Left hindlimb (tissue), 1 donor: ENCODE measurements around the gene ANO4.
A peak's percentile ranks its signal among the peaks of the same experiment; 100 is the strongest.

Experiments used
- DNase-seq: peaks from one replicate; pipeline ENCODE4 v3.0.0-alpha.2; 2018

Gene ANO4

DNA sequence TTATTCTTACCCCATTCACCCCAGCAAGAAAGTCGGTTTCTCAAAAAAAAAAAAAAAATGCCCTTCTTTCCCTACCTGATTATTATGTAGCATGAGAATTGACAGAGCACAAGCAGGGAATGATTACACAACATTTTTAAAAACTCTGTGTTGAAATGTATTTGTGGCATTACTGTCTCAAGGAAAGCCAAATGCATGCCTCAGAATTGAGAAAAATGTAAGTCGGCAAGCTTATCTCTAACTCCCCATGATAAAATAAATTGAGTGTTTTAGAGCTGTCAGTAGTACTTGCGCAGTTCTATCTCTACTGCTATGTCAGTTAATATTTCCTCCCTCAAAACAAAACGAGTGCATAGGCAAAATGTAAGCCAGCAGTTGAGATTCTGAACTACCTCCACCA, 25.7 kb downstream of the ANO4 start:
- no peak for DNase-seq

DNA sequence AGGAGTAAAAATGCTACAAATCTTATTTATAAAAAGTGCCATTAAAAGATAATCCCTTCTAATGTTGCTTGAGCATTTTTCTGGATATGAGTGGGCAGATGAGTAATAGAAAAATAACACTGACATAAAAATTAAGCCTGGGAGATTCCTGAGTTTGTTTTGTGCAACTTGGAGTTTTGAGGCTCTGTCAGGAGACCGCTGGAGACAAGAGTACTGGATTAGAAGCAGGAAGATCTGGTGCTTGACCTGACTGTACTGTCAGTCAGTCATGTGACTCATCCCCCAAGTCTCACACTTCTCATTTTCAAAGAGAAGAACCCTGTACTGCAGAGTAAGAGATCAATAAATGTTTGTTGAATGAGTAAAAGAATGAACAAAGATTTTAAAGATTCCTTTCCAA, 29.4 kb downstream of the ANO4 start:
- no peak for DNase-seq

DNA sequence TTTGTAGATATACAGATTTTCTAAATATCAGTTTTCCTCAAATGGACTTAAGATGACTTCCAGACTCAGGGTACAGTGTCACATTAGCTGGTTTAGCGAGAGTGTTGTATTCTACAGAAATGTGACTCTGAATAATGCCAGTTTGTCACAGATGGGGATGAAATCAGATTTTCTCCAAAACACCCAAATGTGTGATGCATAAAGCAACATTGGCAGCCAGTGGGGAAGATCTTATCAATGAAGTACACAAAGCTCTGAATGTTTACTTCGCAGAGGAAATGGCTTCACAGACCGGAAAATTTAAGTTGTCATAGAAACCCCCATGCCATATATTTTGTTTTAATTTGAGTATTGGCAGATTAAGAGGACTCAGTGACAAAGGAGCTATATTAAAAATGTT, 29.9 kb downstream of the ANO4 start:
- DNase-seq = no peak

DNA sequence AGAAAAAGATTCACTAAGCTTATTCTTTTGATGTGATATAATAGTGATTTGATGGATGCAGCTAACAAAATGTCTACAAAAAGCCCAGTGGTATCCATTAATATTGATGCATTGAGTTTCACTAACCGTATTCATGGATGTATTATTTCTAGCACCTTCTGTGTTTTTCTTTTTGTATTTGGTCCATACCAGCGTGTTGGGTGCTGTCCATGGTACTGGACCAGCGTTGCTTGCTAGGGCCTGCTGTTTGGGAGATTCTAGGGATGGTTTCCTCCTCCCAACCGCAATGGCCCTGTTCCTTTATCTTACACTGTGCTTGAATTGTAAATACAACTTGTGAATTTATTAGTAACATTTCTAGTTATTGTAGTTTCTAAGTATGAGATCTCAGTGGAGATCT, 31.7 kb downstream of the ANO4 start:
- DNase-seq = peak; percentile 53

DNA sequence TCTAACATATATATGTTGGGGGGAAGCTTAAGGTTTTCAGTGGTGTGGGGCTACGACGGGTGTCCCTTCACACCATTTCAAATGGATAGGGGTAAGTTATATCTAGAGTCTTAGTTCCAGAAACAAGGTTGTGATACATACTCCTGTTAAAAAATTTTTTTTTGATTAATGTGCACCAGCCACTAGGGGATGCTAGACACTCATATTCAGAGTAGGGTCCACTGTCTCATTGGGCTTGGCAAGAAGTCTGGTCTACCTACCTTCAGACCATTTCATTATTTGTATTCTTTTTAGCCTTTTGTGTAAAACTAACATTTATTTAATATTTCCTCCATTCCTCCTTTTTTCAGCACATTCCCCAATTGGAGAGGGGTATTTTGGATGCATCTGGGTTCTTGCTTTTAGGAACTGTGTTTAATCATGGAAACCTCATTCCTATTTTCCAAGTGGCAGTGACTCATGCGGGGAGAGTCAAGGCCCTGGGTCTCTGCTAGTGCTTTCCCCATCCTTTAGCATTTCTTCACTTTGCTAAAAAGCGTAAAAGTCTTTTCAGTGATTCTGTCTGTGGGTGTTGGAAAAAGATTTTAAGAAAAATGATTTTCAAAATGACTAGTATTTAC, 33.4 kb downstream of the ANO4 start:
- DNase-seq = no peak

DNA sequence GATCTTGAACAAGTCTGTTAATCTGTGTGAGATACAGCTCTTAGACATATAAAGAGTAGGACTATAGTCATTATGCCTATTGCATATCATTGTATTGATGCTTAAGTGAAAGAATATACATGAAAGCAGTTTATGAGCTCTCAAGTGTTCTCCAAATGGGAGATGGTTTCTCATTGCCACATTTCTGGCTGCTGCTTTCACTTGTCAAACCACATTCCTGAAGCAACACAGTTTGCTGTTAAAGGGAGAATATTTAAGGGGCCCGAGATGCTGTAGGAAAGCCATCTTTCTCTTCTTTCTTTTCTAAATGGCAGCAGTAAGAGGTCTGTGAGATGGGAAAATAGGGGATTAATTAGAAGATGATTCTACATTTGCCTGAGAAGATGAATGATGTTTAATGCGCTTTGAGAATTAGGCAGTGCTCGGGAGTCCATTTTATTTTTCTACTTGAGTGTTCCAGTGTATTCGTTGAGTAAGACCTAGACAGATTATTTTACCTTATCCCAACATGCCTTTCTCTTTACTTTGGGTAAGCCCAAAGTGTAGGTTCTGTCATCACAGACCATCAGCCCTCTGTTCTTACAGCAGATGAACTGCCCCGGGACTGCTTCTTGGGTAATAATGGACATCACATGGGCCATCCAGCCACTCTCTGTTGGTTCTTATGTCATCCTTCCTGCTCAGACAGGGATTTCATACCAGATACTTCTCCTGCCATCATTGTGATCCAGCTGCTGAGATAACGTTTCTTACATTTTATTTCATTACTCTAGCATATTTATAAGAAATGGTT, 35.6 kb downstream of the ANO4 start:
- no peak for DNase-seq

DNA sequence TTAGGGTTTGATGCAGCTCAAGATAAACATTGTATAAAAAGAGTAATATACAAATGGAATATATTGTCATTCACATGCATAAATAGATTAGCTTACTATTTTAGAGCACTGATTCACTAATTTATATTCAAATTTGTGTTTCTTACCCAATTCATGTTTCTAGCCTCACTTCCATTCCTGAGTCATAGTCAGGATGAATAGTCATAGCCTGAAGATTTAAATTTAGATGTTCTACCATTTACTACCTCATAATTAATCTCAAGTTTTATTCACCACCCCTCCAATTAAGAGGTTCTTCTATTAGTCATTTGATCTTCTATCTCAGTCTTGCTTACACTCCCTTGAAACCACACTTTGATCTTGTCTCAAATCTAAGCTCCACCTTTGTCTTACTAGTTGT, 38.7 kb downstream of the ANO4 start:
- DNase-seq = no peak

DNA sequence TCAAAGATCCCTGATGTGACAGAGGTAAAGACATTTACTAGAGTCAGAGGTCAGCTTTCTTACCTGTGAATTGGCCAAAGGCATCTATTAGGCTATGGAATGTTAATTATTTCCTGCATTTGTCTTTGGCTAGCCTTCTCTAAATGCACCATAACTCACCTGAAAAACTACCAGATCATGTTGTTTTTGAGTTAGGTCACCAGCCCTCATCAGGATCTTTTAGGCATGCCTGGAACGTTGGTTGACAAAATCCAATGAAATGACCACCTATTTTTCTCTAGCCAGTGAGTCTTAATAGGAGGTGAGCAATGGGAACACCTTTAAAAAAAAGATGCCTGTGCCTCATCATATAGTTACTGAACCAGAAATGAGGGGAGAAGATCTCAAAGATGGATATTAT, 46.2 kb downstream of the ANO4 start:
- no peak for DNase-seq

DNA sequence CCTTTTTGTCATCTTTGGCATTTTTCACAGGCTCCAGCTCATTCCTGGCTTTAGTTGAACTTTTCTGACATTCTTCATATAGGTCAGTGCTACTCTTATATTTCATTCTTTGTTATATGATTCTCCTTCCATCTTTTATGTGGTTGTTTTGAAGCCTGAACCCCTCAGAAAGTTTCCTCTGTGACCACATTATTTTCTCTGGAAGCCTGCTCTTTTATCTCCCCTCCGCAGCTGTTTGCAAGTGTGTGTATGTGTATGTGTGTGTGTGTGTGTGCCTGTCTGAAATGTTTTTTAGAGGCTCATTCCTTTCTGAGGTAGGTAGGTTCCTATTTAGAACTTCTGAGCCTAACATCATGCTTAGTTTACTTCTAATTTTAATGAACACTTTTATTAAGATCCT, 47.6 kb downstream of the ANO4 start:
- no peak for DNase-seq

DNA sequence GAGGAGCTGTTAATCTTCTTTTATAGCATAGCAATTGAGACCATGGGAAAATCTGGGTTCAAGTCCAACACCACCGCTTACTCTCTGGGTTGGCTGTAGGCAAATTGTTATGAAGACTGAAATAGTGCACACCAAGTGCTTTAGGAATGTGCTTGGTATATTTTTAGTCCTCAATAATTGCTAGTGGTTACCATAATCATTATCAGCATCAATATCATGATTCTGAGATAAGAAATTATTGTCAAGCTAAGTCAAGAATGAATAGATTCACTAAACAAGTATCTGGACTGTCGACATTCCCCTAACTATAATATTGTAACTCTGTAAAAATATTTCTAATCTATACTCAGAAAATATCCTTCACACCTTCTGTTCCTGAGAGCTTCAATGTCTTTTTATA, 48.5 kb downstream of the ANO4 start:
- DNase-seq = no peak

DNA sequence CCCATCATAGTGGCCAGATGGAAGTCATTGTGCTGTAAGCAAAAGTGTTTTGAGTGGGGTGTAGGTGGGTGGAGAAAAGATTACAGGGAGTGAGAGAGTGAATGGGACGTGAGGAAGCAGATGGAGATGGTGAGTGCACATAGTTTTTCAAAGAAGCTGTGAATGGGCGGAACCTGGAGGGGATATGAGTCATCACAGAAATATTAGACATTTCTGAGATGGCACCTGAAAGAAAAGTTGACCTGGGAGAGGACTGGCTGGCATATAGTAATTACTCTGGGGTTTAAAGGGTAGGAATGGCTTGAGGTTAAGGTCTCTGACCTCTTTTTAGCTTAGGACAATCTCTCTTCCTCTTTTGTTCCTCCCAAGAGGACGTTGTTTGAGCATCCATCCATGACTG, 50.5 kb downstream of the ANO4 start:
- no peak for DNase-seq

DNA sequence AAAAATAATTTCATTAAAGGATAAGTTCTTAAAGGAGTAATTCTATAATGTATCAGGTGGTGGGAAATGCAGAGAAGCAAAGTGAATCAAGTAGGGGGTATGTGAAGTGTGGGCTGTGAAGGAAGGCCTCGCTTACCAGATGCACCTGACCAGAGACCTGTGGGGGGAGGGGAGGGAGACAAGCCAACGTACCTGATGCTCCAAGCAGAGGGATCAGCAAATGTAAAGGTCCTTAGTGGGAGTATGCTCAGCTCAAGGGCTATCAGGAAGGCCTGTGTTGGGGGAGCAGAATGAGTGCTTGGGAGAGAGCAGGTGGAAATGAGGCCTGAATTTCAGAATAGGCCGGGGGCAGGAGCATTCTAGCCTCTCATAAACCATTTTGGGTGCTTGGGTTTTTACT, 57.1 kb downstream of the ANO4 start:
- no peak for DNase-seq

DNA sequence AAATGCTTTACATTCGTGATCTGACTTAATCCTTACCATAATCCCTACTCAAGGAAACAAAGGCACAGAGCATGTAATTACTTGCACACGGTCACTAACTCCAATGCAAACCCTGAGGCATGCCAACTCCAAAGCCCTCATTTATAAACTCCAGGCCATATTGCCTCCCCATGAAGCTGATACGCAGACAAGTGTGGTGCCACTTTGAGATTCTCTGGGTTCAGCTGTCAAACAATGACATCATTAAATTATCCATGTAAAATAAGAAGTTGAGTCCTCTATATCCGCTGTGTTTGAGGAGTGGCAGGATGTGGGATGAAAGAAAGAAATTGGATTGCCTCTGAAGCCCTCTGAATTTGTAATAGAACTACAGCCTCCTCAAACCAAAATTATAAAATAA, 62.8 kb downstream of the ANO4 start:
- DNase-seq = no peak

DNA sequence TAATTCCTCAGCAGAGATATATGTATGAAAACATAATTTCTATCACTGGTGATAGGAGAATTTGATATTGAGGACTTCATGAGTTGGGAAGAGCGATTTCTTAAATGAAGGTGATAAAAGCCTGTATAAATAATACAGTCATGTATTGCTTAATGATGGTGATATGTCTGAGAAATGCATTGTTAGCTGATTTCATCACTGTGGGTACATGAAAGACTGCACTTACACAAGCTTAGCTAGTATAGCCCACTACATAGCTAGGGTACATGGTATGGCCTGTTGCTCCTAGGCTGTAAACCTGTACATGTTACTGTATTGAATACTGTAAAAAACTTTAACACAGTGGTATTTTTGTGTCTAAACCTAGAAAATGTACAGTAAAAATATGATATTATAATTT, 63.4 kb downstream of the ANO4 start:
- no peak for DNase-seq

DNA sequence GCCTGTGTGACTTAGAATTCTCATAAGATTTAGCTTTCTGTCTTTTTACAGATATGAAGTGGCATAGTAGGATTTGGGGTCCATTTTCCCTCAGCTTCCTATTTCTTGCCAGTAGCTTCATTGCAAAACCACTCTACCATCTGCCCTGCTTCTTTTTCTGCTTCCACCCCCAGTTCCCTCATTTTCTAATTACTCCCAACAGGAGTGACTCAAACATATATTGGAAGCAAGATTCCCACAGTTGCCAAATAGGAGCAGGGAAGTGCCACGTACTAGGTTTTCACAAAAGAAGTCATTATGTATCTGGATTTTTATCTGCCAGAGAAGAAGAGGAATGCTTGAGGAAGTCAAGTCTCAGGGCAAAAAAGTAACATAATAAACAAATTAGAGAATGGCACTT, 64.1 kb downstream of the ANO4 start:
- no peak for DNase-seq

DNA sequence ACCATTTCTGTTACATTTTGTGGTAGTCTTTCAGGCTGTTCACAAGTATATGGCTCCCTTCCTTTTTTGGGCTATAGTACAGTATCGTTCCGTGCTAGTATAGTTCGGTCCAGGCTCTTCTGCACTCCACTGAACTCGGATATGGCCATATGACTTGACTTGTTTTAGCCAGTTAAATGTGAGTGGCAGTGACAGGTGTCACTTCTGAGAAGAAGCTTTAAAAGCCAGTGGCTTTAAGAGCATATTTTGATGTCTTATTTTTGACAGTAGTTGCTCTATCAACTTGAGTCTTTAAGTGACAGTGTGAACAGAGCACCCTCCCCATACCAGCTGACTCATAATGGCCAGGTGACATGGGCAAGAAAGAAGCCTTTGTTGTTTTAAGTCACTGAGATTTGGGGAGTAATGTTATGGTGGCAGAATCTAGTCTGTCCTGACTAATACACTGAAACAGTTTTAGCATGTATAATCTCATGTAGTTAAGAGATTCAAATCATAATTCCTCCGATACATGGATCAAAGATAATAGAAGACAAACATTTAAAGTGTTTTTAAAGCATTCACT, 64.6 kb downstream of the ANO4 start:
- no peak for DNase-seq

DNA sequence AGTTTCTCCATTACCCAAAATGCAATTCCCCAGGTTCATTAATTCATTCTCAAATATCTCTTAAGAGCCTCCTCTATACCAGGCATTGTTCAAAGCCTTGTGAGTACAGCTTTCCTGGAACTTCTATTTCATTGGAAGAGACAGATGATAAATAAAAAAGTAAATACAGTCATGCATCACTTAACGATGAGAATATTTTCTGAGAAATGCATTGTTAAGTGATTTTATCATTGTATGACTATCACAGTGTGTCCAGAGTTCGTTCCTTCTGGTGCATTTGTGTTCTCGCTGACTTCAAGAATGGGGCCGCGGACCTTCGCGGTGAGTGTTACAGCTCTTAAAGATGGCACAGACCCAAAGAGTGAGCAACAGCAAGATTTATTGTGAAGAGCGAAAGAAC, 66.0 kb downstream of the ANO4 start:
- no peak for DNase-seq

DNA sequence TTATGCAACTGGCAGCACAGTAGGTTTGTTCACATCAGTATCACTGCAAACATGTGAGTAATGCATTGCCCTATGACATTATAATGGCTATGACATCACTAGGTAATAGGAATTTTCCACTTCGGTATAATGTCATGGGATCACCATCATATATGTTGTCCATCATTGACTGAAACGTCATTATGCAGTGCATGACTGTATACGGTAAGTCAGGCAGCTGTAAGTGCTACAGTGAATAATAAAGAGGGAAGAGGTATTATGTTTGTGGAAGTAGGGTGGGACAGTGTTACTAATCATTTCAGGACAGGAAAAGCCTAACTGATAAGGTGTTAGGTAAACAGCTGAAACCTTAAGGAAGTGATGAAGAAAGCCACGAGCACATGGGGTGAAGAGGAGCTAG, 68.1 kb downstream of the ANO4 start:
- no peak for DNase-seq

DNA sequence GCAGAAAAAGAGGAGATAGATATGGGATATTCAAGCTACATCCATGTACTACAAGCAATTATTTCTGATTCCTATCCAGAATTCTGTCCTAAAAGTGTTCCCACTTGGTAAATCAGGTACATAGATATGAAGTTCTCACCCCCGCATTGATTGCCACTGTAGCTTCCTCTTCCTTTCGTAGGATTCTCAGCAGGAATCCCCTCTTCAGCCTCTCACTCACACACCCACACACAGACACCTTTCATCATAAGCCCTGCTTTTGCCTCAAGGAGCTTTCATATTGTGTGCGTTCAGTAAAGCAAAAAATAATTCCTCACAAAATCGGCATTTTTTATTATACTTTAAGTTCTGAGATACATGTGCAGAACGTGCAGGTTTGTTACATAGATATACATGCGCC, 69.8 kb downstream of the ANO4 start:
- DNase-seq = no peak

DNA sequence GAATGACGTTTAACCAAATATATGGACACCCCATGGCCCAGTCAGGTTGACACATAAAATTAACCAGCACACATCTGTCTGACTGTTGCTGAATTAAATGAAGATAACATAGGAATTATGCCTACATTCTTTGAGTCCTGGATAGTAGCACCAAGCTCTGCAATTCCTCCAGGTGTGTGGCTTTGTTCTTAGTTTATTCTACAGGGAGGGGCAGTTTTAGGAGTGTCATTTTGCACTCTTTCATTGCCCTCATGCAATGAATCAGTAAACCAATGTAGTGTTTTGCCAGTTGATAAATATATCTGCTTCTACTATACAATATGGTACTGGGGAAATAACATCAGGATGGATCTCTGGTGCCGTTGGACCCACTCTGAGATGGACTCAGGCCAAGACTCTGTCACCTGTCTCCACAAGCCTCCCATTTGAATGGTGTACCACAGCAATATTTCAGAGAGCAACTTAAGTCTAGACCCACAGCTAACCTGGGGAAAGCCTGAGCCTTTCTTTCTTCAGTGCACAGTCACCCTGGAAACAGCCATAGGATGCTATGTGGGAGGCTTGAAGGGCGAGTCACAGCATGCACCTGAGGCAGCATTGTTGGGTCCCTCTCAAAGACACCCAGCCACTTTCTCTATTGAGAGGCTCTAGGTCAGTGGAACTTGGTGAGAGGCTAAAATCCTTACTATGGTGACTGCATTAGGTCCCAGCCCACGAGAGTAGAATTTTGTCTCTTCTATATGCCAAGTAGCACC, 73.2 kb downstream of the ANO4 start:
- DNase-seq = no peak

DNA sequence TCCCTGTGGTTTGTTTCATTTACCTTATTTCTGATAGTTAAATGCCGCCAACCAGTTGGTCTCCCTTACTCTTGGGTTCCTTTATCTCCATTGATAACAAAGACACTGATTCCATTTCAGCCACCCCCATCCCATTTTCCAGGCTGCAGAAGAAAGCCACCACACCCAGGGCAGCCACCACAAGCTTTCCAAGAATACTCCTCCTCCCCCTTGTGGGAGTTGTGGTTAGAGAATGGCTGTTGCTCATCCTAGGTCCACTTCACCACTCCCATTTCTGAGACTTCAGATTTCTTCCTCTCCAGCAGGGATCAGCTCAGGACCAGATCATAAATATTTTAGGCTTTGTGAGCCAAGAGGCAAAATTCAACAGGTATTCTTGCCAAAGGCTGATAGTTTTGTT, 73.9 kb downstream of the ANO4 start:
- peak; percentile 33 for DNase-seq

DNA sequence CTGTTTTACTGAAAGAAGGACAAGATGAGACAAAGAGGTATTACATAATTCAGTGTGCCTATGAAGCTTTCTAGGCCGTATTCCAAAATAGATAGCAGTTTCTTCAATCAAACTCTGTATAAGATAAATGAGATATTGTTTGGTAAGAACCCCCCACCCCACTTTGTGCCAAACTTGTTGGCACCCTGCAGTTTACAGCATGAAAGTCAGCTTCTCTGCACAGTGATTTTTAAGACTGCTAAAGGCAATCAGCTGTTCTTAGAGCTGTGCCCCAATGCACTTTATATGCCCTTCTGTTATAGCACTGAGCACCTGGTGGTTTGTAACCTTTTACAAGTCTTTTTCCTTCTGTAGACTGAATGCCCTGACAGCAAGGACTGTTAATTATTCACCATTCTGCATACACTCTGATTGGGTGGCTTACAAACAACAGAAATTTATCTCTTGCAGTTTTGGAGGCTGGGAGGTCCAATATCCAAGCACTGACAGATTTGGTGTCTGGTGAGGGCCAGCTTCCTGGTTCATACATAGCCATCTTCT, 76.7 kb downstream of the ANO4 start:
- no peak for DNase-seq

DNA sequence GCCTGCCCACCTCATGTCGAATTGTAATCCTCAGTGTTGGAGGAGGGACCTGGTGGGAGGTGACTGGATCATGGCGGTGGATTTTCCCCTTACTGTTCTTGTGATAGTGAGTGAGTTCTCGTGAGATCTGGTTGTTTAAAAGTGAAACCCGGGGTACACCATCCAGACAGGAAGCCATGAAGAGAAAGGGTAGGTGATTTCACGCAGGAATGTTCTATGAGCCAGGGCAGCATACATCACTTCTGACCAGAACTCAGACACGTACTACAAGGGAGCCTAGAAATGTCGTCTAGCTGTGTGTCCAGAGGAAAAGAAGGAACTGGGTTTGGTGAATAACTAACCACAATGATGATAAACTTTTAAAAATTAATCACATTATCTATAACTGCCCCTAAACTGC, 80.6 kb downstream of the ANO4 start:
- no peak for DNase-seq

DNA sequence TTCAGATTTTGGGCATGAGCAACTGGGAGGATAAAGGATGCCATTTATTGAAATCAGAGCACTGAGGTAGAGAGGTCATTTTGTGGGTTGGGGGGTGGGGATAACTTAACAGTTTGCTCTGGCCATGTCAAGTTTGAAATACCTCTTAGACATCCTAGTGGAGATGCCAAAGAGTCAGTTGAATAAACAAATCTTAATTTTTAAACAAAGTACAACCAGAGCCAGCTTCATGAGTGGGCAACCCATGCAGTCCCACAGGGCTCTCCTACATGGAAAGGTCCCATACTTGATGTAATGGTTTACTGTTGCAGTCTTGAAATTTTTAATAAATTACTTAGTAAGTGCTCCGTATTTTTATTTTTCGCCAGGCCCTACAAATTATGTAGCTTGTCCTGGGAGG, 81.2 kb downstream of the ANO4 start:
- DNase-seq = no peak
